Measurements from ENCODE around the gene TBPL2. TPM values are rescaled to one million over a fixed set of nuclear protein-coding genes. Genes with fewer than 3 reads are reported as not detected.

TBPL2 gene
- polyA plus RNA-seq, 4 donors = 0.35 TPM; not detected in 3

Other genes with a start within 250 kb of the TBPL2 start
- 10 to 100 TPM in 2 of 4 donors, 1 to 10 TPM in 1, under 1 TPM in 1; 0.81 to 13.2 (median 6.6) TPM for gene DLGAP5, start 249.0 kb downstream of the TBPL2 start, polyA plus RNA-seq
- 10 to 100 TPM; 13.5 to 30.1 (median 14.9) TPM for gene FBXO34, start 169.2 kb downstream of the TBPL2 start, polyA plus RNA-seq
- 10 to 100 TPM in 1 of 4 donors, 1 to 10 TPM in 3; 3.5 to 19.8 (median 5.9) TPM for gene ATG14, start 28.8 kb downstream of the TBPL2 start, polyA plus RNA-seq
- gene KTN1, start 139.6 kb upstream of the TBPL2 start, polyA plus RNA-seq = 100 to 1,000 TPM in 1 of 4 donors, 10 to 100 TPM in 3; 42.9 to 103 (median 67.8) TPM